Cerebellar cortex (tissue), 1 donor: ENCODE data around the gene TAS1R1.
A peak's percentile ranks its signal among the peaks of the same experiment; 100 is the strongest.

Experiments
- DNase-seq: peaks from one replicate; pipeline ENCODE4 v3.0.0-alpha.2; 2015; ENCODE audit warnings: low spot score

Gene TAS1R1

DNA sequence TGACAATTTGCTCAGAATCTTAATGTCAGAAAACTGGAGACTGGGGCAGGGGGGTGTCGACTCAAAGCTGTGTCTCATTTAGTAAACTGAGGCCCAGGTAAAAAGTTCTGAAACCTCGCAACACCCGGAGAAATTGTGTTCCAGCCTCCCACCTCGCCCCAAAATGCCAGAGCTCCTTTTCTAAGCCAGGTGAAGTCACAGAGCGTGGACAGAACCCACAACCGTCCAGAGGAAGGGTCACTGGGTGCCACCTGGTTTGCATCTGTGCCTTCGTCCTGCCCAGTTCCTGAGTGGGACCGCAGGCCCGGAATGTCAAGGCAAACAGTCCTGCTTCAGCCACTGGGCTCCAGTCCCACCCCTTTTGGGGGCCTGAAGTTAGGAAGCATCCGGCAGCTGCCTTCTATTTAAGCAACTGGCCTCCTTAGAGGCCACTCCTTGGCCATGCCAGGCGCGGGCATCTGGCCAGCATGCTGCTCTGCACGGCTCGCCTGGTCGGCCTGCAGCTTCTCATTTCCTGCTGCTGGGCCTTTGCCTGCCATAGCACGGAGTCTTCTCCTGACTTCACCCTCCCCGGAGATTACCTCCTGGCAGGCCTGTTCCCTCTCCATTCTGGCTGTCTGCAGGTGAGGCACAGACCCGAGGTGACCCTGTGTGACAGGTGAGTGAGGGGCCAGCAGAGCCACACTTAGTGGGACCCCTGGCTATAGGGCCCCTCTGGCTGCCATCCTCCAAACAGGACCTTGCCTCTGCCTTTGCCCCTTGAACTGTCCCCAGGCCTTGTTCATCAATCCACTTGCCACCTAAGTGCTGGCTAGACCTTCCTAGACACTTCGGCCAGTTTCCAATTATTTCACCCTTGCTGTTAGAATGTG is at the start of gene TAS1R1:
Gene TAS1R1, plus strand, starts transcription at position 401 of the 872 bp plus-strand sequence. Its CDS starts 67 bp downstream, at position 468.
- DNase-seq = peak; percentile 59

DNA sequence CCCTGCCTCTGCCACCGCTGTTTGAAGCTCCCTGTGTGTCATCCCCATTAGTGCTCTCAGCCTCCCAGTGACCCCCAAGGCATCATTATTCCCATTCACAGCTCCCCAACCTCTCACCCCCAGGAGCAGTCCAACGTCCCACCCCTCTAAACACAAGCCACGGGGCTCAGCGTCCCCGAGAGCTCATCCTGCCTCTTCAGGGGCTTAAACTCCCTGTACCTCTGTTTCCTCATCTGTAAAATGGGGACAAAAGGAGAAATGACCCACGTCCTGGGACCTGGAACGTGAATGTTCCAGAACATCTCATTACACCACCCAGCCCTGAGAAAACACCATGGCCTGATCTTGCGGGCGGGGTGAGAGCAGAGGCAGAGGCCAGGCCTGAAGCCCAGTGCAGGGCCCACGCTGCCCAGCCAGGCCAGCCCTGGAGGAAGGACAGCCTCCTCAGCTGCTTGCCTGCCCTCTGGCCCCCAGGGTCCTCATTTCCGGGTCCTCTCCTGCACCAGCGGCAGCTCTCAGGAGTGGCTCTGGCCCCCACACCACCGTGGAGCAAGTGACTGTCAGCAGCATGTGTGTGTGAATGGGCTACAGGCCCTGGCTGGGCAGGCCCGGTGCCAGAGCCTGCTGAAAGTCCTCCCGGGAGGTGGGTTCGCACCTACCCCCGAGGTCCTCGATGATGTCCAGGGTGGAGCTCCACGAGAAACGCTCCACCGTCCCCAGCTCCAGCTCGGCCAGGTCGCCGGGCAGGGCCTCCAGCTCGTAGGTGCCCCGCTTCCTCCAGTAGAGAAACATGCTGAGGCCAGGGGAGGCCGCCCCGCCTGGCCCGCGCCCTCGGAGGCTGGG is 49.5 kb upstream of the TAS1R1 start:
- no peak for DNase-seq

DNA sequence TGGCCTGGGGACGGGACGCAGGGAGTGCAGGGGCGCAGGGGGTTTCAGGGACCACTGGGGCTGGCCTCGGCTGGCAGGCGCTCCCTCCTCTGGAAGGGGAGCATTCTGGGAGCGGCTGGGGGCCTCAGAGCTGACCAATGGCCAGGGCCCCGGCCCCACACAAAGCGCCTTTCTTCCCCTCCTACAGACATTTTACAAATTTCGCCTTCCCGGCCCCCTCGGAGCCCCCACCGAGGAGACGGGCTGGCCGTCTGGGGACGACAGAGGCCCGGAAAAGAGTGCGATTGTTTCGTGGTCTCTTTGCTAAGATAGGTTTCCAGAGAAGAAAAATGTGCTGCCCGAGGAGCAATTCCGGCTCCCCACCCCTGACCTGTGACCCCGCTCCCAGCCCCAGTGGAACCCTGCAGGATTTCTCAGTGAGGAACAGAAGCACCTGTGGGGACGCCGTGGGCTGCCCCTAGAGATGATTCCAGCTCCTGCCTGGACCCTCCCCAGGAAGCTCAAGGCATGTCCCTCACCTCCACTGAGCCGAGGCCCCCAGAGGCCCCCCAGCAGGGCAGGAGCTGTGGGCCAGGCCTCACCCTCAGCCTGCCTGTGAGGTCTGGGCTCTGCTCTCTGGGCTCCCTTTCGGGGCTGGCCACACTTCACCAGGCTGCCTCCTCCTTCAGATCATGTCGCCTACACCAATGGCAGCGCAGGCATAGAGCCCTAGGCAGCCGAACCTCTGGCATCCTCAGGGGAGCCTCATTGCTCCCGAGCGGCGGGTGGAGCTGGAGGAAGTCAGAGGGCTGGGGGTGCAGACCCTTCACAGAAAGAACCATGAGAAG is 48.7 kb upstream of the TAS1R1 start:
- no peak for DNase-seq

DNA sequence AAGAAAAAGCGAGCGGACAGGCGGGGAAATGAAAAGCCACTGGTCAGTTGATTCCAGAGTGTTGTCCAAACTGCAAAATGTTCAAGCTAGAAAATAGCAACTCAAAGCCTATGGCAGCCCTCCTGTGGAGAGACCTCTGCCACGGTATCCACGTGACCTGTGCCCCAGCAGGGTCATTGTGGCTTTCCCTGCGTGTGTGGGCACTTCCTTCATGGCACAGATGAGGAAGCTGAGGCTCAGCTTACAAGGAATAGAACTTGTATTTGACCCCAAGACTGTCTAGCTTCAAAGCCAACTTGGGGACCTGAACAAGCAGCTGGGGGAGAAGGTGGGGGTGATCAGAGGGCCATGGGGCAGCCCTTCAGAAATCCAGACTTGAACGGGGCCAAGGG is 48.1 kb upstream of the TAS1R1 start:
- DNase-seq = no peak

DNA sequence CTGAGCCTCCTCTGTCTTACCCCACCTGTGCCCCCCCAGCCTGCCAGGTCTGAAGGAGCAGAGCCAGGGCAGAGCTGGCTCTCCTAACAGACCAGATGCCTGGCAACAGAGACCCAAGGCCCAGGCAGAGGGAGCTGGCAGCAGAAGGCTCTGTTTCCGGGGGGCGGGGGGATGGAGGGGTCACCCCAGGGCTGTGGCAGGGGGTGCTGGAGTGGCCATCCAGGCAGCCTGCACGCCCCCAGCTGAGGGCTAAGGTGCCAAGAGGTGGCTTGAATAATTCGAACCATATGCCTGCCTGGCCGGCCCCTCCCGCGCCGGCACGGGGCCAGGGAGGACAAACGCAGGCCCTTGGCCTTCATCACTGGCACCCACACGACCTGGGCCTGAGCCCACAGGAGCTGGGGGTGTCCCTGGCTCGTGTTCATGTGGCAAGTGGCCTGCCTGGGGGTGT is 47.6 kb upstream of the TAS1R1 start:
- peak; percentile 93 for DNase-seq

DNA sequence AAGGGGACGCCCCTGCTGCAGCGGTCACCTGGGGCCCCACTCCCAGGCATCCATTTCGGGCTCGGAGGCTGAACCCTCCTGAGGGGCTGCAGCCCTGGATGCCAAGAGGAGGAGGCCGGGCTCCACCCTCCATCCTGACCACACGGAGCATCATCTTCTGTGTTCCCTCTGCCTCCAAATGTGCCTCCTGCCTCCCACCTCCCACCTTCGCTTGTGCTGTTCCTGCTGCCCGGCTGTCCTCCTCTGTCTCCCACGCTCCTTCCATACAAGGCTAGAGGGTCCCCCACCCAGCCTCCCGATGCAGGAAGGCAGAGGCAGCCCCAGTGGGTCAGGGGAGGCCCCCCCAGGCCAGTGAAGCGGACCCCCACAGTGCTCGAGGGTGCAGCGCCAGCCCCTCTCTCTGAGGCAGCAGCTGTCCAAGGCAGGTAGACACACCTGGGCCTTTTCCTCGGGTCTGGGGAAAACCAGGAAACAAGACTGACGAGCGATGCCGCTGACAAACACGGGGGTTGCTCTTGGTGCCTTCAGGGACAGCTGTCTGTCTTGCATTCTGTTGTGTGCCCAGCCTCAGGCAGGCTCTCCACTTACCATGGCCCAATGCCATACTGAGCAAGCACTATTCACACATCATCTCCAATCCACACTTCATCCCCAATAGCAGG is 46.8 kb upstream of the TAS1R1 start:
- peak; percentile 68 for DNase-seq

DNA sequence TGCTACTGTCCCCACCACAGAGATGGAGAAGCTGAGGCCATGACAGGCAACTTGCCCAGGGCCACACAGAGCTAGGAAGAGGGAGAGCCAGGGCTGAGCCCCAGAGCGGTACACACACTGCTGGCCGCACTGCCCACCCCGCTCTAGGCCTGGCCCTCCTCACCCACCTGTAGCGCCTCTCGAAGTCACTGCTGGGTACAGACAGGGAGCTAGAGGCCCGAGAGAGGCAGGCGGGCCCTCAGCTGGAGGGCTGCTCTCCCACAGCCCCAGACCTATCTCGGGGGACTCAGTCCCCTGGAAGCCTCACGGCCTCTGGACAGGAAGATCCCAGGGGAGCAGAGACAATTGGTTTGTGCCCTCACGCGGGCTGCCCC is 46.3 kb upstream of the TAS1R1 start:
- no peak for DNase-seq

DNA sequence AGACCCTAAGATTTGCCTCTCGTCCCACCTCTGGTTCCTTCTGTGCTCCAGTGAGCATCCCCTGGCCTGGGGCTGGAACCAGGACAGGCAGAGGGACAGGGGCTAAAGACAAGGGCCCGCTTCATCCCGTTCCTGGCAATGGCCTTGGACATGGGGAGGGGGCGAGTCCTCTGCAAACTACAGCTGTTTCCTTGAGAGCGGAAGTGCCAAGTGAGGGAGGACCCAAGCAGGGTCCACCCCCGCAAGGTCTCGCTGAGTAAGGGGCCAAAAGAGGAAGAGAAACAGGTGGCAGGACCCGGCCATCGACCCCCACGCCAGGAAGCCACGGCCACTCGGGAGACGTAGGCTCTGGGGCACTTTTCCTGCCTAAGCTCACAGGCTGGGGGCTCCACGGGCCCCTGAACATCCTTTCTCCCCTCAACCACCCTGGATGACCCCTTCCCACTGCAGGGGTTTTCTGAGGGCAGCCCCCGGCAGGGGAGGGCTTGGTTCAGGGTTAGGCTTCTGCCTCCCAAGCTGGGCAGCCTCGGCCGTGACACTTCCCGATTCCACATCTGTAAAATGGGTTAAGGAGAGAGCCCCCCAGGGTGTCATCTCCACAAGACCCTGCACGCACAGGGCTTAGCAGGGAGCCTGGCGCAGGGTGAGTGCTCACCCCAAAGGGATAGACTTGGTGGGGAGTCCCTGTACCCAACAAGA is 45.7 kb upstream of the TAS1R1 start:
- DNase-seq = no peak

DNA sequence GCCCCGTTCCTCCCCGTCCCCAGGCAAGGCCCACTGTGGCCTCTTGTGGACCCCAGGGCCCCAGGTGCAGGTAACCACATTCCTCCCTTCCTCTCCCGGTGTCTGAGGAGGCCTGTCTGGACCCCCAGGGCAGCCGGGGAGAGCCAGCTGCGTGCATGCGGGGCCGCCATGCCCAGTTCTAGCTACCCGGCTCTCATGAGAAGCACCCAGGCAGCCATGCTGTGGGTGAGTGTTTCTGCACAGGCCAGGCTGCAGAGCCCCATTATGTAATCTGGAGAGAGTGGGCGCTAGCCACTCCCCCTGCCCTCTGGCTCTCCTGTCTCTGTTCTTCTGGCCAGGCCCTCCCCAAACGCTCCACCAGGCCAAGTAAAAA is 45.2 kb upstream of the TAS1R1 start:
- peak; percentile 34 for DNase-seq

DNA sequence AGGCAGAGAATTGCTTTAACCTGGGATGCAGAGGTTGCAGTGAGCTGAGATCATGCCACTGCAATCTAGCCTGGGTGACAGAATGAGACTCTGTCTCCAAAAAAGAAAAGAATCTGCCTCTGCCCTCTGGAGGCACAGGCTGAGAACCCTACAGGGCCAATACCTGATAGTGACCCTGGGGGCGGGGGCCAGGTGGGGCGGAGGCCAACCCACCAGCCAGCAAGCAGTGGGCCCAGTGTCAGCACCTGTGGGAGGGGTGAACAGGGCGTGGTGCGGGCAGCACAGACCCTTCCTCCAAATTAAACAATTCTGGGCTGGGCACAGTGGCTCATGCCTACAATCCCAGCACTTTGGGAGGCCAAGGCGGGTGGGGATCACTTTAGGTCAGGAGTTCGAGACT is 44.6 kb upstream of the TAS1R1 start:
- DNase-seq = no peak

DNA sequence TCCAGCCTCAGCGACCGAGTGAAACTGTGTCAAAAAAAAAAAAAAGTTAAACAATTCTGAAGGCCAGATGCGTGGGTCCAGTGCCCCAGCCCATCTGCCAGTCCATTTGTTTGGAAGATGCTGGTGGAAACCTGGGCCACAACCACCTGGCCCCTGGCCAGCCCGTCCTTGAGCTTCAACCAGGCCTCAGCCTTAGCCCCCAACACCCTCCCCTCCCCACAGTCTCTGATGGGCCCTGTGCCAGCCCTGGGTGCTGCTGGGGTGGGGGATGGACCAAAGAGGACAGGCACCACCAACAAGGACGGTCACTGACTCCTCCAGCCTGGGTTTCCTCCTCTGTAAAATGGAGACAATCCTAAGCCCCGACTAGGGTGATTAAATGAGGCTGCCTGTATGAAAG is 44.1 kb upstream of the TAS1R1 start:
- DNase-seq = no peak

DNA sequence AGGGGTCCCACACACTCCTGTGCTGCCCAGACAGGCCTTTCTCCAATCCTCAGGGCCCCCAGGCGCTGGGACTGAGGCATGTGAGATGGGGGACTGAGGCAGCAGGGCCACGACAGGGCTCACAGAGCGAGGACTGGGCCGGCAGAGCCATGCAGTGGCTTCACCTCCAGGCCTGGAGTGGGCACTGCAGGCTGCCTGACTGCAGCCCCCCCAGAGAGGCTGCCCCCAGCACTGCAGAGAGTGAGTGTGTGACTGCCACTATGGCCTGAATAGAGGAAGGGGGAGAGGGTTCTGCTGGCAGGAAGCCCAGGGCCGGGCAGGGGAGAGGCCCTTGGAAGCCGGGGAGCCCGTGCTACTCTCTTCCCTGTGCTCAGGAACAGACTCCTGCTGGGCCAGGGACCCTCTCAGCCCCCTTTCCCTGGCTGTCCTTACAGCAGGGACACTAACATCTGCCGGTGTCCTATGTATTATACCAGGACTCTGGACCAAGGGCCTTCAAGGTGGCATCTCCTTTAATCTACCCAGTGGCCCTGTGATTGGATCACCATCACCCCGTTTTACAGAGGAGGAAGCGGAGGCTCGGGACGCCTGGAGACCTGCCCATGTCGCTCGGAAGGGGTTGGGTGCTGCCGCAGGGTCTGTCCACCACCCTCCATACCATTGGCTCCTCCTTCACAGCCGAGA is 43.4 kb upstream of the TAS1R1 start:
- no peak for DNase-seq

DNA sequence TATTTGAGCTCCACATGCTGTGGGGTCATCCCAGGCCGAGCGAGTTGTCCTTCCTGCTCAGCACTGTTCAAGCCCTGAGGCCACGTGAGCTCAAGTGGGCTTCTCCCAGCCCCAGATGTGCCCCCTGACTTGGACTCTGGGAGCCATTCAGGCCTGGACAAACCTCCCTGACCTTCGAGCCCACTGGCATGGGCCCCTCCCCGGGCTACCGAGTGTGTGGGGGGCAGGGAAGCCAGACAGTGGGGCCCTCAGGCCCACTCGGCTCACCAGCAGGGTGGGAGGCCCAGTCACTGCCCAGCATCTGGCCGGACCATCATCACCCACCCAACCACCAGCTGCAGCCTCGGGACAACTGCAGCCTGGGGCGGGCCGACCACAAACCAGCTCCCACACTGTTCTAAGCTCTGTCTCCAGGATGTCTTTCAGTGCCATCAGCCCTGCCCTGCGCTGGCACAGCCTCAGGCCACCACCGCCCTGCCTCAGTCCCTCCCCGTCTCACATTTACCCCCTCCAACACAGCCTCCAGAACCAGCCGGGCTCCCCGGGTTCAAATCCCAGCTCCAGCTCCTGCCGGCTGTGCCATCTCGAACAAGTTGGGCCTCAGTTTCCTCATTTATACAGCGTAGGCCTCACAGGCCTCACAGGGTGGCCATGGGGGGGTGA is 42.7 kb upstream of the TAS1R1 start:
- DNase-seq = no peak

DNA sequence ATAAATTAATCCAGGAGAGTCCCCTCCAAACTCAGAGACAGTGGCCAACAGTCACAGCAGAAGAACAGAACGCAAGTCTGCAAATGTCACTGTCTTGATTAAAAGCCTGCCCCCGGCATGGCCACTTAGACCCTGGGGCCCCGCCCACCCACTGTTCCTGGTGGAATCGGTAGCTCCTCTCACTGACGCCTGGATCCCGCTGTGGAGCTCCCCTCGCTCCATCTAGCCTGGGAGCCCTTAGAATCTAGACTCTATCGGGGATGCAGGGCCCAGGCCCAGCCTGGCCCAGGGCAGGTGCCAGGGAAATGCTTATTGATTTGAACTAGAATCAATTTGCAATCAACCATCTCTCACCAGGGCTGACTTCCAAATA is 42.2 kb upstream of the TAS1R1 start:
- no peak for DNase-seq

DNA sequence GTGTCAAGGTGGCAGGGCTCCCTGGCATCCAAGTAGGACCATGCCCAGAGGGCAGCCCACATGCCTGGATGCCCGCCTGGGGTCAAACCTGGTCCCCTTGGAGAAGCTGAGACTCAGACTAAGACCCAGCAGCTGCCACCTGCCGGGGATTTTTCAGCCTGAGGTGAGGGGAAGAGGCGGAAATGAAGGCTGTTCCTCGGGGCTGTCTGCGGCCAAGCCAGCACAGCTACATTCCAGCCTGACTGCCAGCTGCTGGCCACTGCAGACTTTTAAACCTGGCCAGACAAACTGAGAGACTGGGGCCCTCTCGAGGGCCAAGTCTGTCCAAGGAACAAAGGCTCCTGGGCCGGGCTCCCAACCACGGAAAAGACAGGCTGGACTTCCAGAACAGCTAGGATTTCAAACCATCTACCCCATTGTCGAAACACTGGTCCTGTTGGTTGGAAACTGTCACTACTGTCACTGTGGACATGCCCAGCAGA is 41.7 kb upstream of the TAS1R1 start:
- no peak for DNase-seq

DNA sequence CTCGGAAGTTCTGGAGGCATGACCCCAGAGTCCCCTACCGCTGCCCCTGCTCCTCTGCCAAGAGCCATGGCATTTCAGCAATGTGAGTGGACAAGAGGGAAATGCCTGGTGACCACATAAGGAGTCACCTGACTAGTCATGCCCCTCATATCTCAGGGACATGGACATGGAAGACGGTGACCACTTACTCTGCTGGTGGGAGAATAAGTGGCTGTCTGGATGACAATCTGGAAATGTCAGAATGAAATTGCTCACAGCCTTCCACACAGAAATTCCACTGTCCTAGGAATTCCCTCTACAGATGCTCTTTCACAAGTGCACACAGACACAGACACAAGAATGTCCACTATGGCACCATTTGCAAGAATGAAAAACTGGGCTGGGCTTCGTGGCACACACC is 39.3 kb upstream of the TAS1R1 start:
- DNase-seq = no peak

DNA sequence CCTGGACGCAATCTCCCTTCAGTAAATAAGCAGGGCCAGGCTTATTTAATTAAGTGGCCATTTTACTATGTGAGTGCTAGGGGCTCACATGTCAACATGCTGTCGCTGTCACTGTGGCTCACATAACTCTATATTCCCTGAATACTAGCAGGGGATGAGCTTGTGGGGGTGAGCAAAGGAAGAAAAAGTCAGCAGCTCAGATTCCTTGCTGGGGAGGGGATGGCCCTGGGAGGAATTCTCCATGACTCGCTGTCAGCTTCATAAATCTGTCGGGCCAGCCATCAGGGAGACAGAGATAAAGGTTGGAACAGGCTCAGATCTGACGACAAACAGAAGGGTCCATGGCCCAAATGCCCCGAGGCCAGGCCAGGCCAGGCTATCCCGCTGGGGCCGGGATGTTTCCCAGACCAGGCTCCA is 37.7 kb upstream of the TAS1R1 start:
- no peak for DNase-seq

DNA sequence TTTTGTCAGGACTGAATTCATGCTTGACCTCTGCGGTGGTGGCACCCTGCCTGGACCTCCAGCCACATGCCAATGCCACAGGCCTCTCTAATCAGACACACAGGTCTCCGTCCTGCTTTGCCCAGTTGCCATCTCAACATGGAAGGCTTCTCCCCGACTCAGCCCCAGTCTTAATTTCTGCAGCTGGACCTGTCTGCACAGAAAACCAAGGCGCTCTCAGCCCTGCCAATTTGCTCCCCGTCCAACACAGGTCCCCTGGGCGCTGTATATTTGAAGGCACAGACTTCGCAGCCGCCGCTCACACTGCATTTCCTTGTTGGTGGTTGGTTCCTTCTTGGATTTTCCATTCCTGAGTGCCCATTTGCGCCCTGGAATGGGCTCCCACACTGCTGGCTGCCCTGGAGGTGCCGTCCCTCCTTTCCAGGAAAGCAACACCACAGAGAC is 35.6 kb upstream of the TAS1R1 start:
- no peak for DNase-seq

DNA sequence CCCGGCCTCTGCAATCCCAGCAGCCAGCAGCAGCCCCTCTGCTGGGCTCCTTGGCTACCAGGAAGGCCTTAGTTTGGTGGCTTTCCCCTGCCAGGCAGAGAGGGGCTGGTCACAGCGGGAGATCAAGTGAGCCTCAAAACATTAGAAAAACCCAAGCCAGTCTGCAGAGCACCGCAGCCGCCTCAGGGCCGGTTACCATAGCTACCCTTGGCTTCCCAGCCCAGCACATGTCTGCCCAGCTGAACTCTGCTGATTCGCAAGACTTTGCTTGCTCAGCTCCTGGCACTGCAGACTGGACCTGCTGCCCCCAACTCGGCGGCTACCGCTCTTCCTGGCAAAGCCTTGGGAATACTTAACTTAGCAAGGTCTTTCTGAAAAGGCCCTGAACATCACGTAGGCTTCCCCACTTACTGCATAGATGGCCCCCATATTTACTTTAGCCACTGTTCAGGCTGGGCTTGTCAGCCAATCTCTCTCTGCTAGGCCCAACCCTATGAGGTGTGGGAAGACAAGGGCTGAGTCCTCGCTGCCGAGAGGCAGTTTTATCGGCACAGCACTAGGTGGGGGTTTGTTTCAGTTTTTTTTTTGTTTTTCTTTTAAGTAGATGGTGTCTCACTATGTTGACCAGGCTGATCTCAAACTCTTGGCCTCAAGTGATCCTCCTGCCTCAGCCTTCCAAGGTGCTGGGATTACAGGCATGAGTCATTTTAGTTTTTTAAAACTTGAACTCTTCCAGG is 35.0 kb upstream of the TAS1R1 start:
- DNase-seq = peak; percentile 58
